Measurements from ENCODE around the gene MAGEA2B. TPM values are rescaled to one million over a fixed set of nuclear protein-coding genes. Genes with fewer than 3 reads are reported as not detected.
"Not testable (repeated sequence)": the region's sequence is repeated elsewhere in the genome, so short reads cannot be mapped to it uniquely, and the experiment has no call there.

MAGEA2B gene
- polyA plus RNA-seq (ENCODE audit: insufficient read length) = not detected

- DNase-seq = not testable (repeated sequence)
These were observed at the start of gene MAGEA2B for GRCh38 chrX:152713815-152714787. MAGEA2B (plus strand) TSS chrX:152714628; CDS start chrX:152717107, 2,479 bp downstream.

- no peak for DNase-seq
These were observed 40.3 kb upstream of the MAGEA2B start for GRCh38 chrX:152674135-152674534.

GRCh38 chrX:152674652-152675051 is 39.8 kb upstream of the MAGEA2B start:
- DNase-seq = not testable (repeated sequence)

- DNase-seq = not testable (repeated sequence)
These were observed 33.4 kb upstream of the MAGEA2B start for GRCh38 chrX:152681012-152681411.

GRCh38 chrX:152697952-152698931 is 16.2 kb upstream of the MAGEA2B start, which contains the start of gene MAGEA3:
MAGEA3 (plus strand) TSS chrX:152698794; CDS start chrX:152700833, 2,039 bp downstream.
- not testable (repeated sequence) for DNase-seq

- DNase-seq = not testable (repeated sequence)
These were observed 14.0 kb upstream of the MAGEA2B start for GRCh38 chrX:152700390-152700789.

GRCh38 chrX:152706500-152706899 is 7.9 kb upstream of the MAGEA2B start:
- not testable (repeated sequence) for DNase-seq

- DNase-seq = not testable (repeated sequence)
These were observed 5.3 kb upstream of the MAGEA2B start, which contains the start of gene CSAG2 for GRCh38 chrX:152709173-152709572. CSAG2 (minus strand) TSS chrX:152709273; CDS start chrX:152709112, 161 bp downstream.

- DNase-seq = not testable (repeated sequence)
These were observed 1.2 kb upstream of the MAGEA2B start for GRCh38 chrX:152713195-152713594.

- no peak for DNase-seq
These were observed 11.0 kb downstream of the MAGEA2B start for GRCh38 chrX:152725409-152725808.

GRCh38 chrX:152733261-152733975 is 19.0 kb downstream of the MAGEA2B start, which contains the start of the genes CSAG1 and MAGEA12:
CSAG1 (minus strand) TSS chrX:152733721; CDS start chrX:152732460, 1,261 bp downstream.
MAGEA12 (plus strand) TSS chrX:152733757; CDS start chrX:152736162, 2,405 bp downstream.
- no peak for DNase-seq

GRCh38 chrX:152734143-152734858 is 19.9 kb downstream of the MAGEA2B start:
- not testable (repeated sequence) for DNase-seq

GRCh38 chrX:152735101-152735500 is 20.7 kb downstream of the MAGEA2B start:
- DNase-seq = no peak

GRCh38 chrX:152735860-152736511 is 21.6 kb downstream of the MAGEA2B start:
- no peak for DNase-seq

- not testable (repeated sequence) for DNase-seq
These were observed 22.1 kb downstream of the MAGEA2B start for GRCh38 chrX:152736528-152736927.

GRCh38 chrX:152738560-152738959 is 24.1 kb downstream of the MAGEA2B start:
- no peak for DNase-seq

- not testable (repeated sequence) for DNase-seq
These were observed 39.5 kb downstream of the MAGEA2B start, which contains the start of gene MAGEA2 for GRCh38 chrX:152753686-152754650. MAGEA2 (minus strand) TSS chrX:152753842; CDS start chrX:152751363, 2,479 bp downstream.

- DNase-seq = not testable (repeated sequence)
These were observed 40.4 kb downstream of the MAGEA2B start for GRCh38 chrX:152754871-152755270.

- DNase-seq = not testable (repeated sequence)
These were observed 44.5 kb downstream of the MAGEA2B start, which contains the start of gene CSAG3 for GRCh38 chrX:152758918-152759317. CSAG3 (plus strand) TSS chrX:152759218.
